ENCODE data around the gene MCTP1. TPM values are rescaled to one million over a fixed set of nuclear protein-coding genes. Genes with fewer than 3 reads are reported as not detected.

Gene MCTP1
- total and polyA plus RNA-seq, 2 of the 8 experiments (the other 6 are each of a cell fraction or from before 2014, with no cell fraction given) = 0.56 to 3.4 TPM

- CTCF ChIA-PET (ENCODE audit: partially characterized antibody) = interaction anchor here (0.6 to 2.3 kb wide), 4 partner anchors 15 to 1355 kb away, joined by 3 to 8 read pairs (median 3); no protein-coding TSS in a partner anchor
- TF ChIP-seq SIRT6 (IDR thresholded peaks at IDR 0.05; ENCODE audit: low read length) (no peak), USF2 (IDR thresholded peaks at IDR 0.05; ENCODE audit: low read length) (no peak)
Measured at GRCh38 chr5:94759961-94760360, 524.9 kb downstream of the MCTP1 start.

More at GRCh38 chr5:94759961-94760360, 524.9 kb downstream of the MCTP1 start:
- no CpG with 5 or more reads among the region's 1 CpG for WGBS, 2 experiments (ENCODE audit: extremely low coverage in 1 of 2, insufficient coverage in 1 of 2, insufficient read length in 1 of 2, insufficient replicate concordance in 2 of 2, low coverage in 1 of 2, low lambda C conversion rate in 2 of 2, missing lambda C conversion rate in 1 of 2)
- Histone ChIP-seq H3K18ac (ENCODE audit: extremely low read depth, low read length) (no peak overlapping the region), H3K4me3 (ENCODE audit: extremely low read depth in 1 of 4, insufficient read depth in 2 of 4, low read depth in 3 of 4, low read length in 4 of 4) (no peak overlapping the region), H2BK15ac (ENCODE audit: low read length) (no peak overlapping the region), H2AK5ac (ENCODE audit: low read depth, low read length) (no peak overlapping the region), H3K79me1 (ENCODE audit: low read depth, low read length) (no peaks in the 10 kb centered on the region), H2BK5ac (ENCODE audit: low read depth, low read length) (no peak overlapping the region), H2BK20ac (ENCODE audit: low read length) (no peak overlapping the region), H4K5ac (ENCODE audit: insufficient read length, low read depth, low read length) (no peak overlapping the region), H3K23ac (ENCODE audit: insufficient read length) (no peak overlapping the region), H3K56ac (replicated peaks; ENCODE audit: insufficient read length, low read depth, low read length) (no peak overlapping the region), H3K27me3 (replicated peaks in 1 of 4; ENCODE audit: control insufficient read depth in 3 of 4, extremely low read depth in 1 of 4, insufficient read depth in 3 of 4, low read length in 3 of 4) (no peaks in the 10 kb centered on the region), H4K91ac (replicated peaks; ENCODE audit: insufficient read length, low read length) (no peak overlapping the region), H3K36me3 (ENCODE audit: control insufficient read depth in 2 of 4, insufficient read depth in 4 of 4, low read length in 3 of 4) (no peaks in the 10 kb centered on the region), H3K14ac (ENCODE audit: insufficient read length) (no peak overlapping the region), H2BK120ac (replicated peaks; ENCODE audit: low read depth, low read length) (no peak overlapping the region), H3K79me2 (ENCODE audit: control insufficient read depth in 1 of 2, insufficient read depth in 2 of 2, low read length in 2 of 2) (no peaks in the 10 kb centered on the region), H3K4me2 (ENCODE audit: insufficient read depth in 1 of 2, low read depth in 2 of 2, low read length in 2 of 2) (no peak overlapping the region), H4K20me1 (replicated peaks in 1 of 2; ENCODE audit: control insufficient read depth in 1 of 2, insufficient read depth in 2 of 2, low read length in 2 of 2) (no peaks in the 10 kb centered on the region), H3K27ac (ENCODE audit: low read depth, low read length) (no peak overlapping the region), H3K4me1 (replicated peaks in 1 of 4; ENCODE audit: control insufficient read depth in 3 of 4, insufficient read depth in 4 of 4, low read length in 3 of 4) (no peaks in the 10 kb centered on the region), H2AFZ (ENCODE audit: low read length) (no peak overlapping the region), H3K4ac (replicated peaks; ENCODE audit: insufficient read length, low read depth, low read length) (no peak overlapping the region), H3K9ac (replicated peaks in 1 of 4; ENCODE audit: extremely low read depth in 1 of 4, low read depth in 3 of 4, low read length in 3 of 4) (no peak overlapping the region), H3K23me2 (ENCODE audit: low read depth, low read length) (no peaks in the 10 kb centered on the region), H3K9me3 (ENCODE audit: insufficient read depth in 2 of 2, low read depth in 1 of 2, low read length in 1 of 2) (no peaks in the 10 kb centered on the region), H2BK12ac (ENCODE audit: low read depth, low read length) (no peak overlapping the region), H4K8ac (ENCODE audit: extremely low read depth, insufficient read depth, low read length) (no peak overlapping the region)
- POLR2A ChIA-PET (ENCODE audit: partially characterized antibody) = no interaction called here
- DNase-seq (ENCODE audit: low read depth in 1 of 2, low spot score in 2 of 2) (no peak), FAIRE-seq (no peak)

Measured in H1 (cell line).